Left lung (tissue), 10 donors: ENCODE measurements around the gene MYBPH. TPM values are rescaled to one million over a fixed set of nuclear protein-coding genes. Genes with fewer than 3 reads are reported as not detected.

Source experiments
- ATAC-seq: fragments of 200-7000 bp; cut with Tn5 transposase; one replicate; pipeline ENCODE4 v1.9.1; 2020; ENCODE audit warnings: moderate library complexity
- DNase-seq, 4 donors: peaks; one replicate each; pipeline ENCODE4 v3.0.0-alpha.2; 2013 to 2020
- H3K27ac ChIP-seq, 2 donors: fragments of 200-600 bp; sonication (generic) in 1 of 2; one replicate each; pipeline versions ENCODE4 v1.5.0 to v1.8.0; 2020 to 2021
- H3K27me3 ChIP-seq, 2 donors: fragments of 200-600 bp; sonication (generic) in 1 of 2; one replicate each; pipeline versions ENCODE4 v1.5.0 to v1.8.0; 2020 to 2021
- H3K36me3 ChIP-seq, 2 donors: fragments of 200-600 bp; sonication (generic) in 1 of 2; one replicate each; pipeline versions ENCODE4 v1.5.0 to v1.8.0; 2020 to 2021
- H3K4me1 ChIP-seq, 2 donors: fragments of 200-600 bp; one replicate each; pipeline ENCODE4 v1.8.0; 2021
- H3K4me3 ChIP-seq, 2 donors: fragments of 200-600 bp; sonication (generic) in 1 of 2; one replicate each; pipeline versions ENCODE4 v1.5.0 to v1.8.0; 2020 to 2021; ENCODE audit warnings: mild to moderate bottlenecking in 1 of 2
- H3K9me3 ChIP-seq, 2 donors: fragments of 200-600 bp; sonication (generic) in 1 of 2; one replicate each; pipeline versions ENCODE4 v1.5.0 to v1.8.0; 2020 to 2021
- intact Hi-C, 2 donors: fragments of 100-400 bp; cut with DNase I; formaldehyde crosslinking; loops; one replicate each; pipeline versions ENCODE4 v1.11.2 to v1.14.2; 2022
- polyA plus RNA-seq, 6 donors: library from polyadenylated mRNA; unstranded; fragments of 120-200 nt; gene quantifications; one replicate each; pipeline ENCODE4 v1.2.1, GENCODE V29; 2013; ENCODE audit not compliant: insufficient read length in 6 of 6
- total RNA-seq, 2 donors: library from RNA; stranded (reverse); fragmentation: NEBNext Ultra II Directional; extraction: Animal tissue kit (Norgen Biotek cat#: 25700); gene quantifications; one replicate each; pipeline ENCODE4 v1.2.1, GENCODE V29; 2021
- TF ChIP-seq, protein P1 (sequence below), 2 donors: fragments of 200-600 bp; sonication (generic) in 1 of 2; IDR thresholded peaks; one replicate each; pipeline versions ENCODE4 v1.5.0 to v1.8.0; 2021; ENCODE audit warnings: antibody characterized with exemption in 2 of 2
- donor health status: DM: no; HTN: yes; CAD: no.
- donor health status: DM: no; HTN: no; CAD: no.

The MYBPH gene
- total and polyA plus RNA-seq, 8 donors, result 0.07 to 1.3 (median 0.34) TPM; not detected in 4

DNA sequence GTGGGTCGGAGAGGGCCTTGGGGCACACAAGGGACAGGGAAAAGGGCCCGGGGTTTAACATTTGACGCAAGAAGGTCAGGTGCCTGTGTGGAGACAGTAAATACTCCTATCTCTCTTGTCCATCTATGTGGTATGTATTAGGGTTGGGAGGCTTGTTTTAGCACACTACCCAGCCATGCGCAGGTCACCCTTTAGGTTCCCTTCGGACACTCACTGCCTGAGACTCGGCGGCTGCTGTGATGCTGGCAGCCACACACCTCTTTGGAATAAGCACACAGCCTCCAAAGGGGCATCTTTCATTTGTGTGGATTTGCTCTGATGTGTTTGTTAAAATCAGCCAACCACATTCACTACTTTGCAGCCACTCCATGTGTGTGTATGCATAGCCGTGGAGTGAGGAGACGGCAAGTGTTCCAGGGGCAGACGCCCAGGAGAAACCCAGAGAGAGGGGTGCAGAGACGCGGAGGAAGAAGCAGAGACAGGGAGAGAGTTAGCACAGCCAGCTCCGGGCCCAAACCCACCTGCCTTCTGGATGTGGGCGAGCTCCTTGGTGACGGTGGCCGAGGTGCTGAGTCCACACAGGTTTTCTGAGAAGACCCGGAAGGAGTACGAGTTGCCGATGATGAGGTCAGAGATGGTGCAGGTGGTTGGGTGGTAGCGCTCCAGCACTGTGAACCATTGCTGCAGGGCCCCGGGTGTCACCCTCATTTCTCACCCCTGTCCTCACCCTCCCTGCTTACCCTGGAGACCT lies 5.7 kb downstream of the MYBPH start:
- Histone ChIP-seq H3K4me3 (no peak overlapping the region), H3K4me1 (peaks cover 0 to 7% of the 10 kb centered on the region in 2 donors), H3K27me3 (no peaks in the 10 kb centered on the region), H3K36me3 (no peaks in the 10 kb centered on the region), H3K27ac (no peak overlapping the region), H3K9me3 (no peaks in the 10 kb centered on the region)
- TF ChIP-seq, protein P1, sequence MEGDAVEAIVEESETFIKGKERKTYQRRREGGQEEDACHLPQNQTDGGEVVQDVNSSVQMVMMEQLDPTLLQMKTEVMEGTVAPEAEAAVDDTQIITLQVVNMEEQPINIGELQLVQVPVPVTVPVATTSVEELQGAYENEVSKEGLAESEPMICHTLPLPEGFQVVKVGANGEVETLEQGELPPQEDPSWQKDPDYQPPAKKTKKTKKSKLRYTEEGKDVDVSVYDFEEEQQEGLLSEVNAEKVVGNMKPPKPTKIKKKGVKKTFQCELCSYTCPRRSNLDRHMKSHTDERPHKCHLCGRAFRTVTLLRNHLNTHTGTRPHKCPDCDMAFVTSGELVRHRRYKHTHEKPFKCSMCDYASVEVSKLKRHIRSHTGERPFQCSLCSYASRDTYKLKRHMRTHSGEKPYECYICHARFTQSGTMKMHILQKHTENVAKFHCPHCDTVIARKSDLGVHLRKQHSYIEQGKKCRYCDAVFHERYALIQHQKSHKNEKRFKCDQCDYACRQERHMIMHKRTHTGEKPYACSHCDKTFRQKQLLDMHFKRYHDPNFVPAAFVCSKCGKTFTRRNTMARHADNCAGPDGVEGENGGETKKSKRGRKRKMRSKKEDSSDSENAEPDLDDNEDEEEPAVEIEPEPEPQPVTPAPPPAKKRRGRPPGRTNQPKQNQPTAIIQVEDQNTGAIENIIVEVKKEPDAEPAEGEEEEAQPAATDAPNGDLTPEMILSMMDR (IDR thresholded peaks at IDR 0.05), result no peak
- DNase-seq, result no peak
- no peak for ATAC-seq
- intact Hi-C loops, result no loop called here

DNA sequence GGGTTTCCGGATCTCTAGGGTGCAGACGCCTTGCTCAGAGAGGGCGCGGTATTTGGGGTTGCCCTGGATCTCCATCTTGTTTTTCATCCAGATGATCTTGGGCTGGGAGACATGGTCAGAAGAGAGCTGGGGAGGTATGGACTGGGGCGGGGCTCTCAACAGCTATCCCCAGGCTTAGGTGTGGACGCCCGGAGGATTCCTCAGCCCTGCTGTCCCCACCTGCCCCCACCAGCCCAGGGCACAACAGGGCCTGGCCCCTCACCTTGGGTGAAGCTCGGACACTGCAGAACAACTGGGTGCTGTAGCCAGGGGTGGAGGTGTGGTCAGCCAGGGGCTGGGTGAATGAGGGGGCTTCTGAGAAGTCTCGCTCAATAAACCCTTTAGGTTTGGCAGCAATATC lies 6.6 kb downstream of the MYBPH start:
- intact Hi-C loops, result no loop called here
- no peak for ATAC-seq
- no peak overlapping the region for H3K27ac ChIP-seq

DNA sequence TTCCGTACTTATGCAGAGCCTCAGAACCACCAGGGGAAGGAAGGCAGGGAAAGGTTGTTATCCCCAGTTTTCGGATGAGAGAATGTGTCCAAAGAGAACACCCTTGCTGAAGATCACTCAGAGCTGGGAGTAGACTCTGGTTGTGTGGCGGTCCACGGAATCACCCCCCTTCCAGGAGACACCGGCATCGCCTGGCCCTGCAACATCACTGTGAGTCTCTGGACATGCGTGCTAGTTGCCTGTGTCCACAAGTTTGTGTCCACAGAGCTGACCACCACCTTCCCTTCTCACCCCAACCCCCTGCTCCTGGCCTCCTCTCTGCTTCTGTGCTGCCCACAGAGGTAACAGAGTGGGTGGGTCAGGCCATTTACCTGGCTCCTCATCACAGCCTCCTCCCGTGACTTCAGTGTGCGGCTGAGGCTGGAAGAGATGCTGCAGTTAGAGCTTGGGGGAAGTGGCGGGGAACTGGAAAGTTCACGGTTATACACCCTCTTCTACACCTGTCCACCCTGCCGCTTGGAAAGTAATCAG lies 7.3 kb downstream of the MYBPH start:
- TF ChIP-seq, protein P1 (IDR thresholded peaks at IDR 0.05), result no peak
- Histone ChIP-seq H3K36me3 (no peaks in the 10 kb centered on the region), H3K4me3 (no peak overlapping the region), H3K27ac (no peak overlapping the region), H3K4me1 (peaks cover 0 to 6% of the 10 kb centered on the region in 2 donors), H3K9me3 (no peaks in the 10 kb centered on the region), H3K27me3 (no peaks in the 10 kb centered on the region)
- no peak for ATAC-seq
- DNase-seq, result no peak
- intact Hi-C loops, result no loop called here

More for the DNA sequence above, 6.6 kb downstream of the MYBPH start:
- TF ChIP-seq, protein P1 (IDR thresholded peaks at IDR 0.05), result no peak
- Histone ChIP-seq H3K9me3 (no peaks in the 10 kb centered on the region), H3K36me3 (no peaks in the 10 kb centered on the region), H3K27me3 (no peaks in the 10 kb centered on the region), H3K4me3 (no peak overlapping the region), H3K4me1 (peaks cover 0 to 6% of the 10 kb centered on the region in 2 donors)
- DNase-seq, result no peak

DNA sequence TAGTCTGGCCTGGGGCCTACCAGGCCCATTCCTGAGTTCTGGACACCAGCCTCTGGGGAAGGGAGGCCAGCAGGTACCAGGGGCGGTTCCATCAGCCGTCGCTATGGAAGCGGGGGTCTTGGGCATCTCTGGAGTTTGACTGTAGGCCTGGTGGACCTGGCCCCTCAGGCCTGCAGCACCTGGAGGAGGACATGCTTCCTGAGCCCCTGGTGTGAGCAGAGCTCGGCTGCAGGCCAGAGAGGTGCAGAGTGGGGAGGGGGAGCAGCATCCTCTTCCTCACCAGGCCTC lies 7.8 kb downstream of the MYBPH start:
- H3K36me3 ChIP-seq, result no peaks in the 10 kb centered on the region
- no peaks in the 10 kb centered on the region for H3K9me3 ChIP-seq
- H3K27me3 ChIP-seq, result no peaks in the 10 kb centered on the region
- ATAC-seq, result no peak
- peaks cover 0 to 6% of the 10 kb centered on the region in 2 donors for H3K4me1 ChIP-seq
- TF ChIP-seq, protein P1 (IDR thresholded peaks at IDR 0.05), result no peak
- H3K4me3 ChIP-seq, result no peak overlapping the region
- intact Hi-C loops, result no loop called here
- H3K27ac ChIP-seq, result no peak overlapping the region
- DNase-seq, result no peak

DNA sequence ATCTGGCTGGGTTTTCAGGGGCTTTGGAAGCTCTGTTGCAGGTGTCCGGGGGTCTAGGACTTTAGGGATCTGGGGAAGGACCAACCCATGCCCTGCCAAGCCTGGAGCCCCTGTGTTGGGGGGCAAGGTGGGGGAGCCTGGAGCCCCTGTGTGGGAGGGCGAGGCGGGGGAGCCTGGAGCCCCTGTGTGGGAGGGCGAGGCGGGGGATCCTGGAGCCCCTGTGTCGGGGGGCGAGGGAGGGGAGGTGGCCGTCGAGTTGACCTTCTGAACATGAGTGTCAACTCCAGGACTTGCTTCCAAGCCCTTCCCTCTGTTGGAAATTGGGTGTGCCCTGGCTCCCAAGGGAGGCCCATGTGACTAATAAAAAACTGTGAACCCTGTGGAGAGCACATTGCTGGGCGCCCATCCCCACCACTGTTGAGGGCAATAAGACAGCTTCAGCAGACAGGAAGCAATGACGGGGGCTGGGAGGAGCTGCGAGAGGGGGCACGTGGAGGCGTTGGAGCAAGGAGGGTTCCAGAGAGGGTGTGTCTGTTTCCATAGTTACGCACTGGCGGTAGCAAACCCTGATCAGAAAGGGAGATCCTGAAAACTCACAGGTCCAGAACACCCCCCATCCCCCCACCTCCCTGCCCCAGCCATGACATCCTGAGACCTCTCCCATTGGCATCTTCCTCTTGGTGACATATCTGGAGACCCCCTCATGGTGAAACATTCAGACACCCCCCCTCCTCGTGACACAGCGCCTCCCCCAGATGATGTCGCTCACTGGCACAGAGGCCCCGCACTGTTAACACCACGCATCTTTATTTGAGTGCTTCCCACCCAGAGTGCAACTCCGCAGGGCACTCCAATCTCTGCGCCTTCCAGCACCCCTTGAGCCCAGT lies 8.4 kb downstream of the MYBPH start:
- no peaks in the 10 kb centered on the region for H3K9me3 ChIP-seq
- ATAC-seq (no peak), DNase-seq (no peak)
- TF ChIP-seq, protein P1 (IDR thresholded peaks at IDR 0.05), result no peak
- no peak overlapping the region for H3K27ac ChIP-seq
- peaks cover 0 to 4% of the 10 kb centered on the region in 2 donors for H3K27me3 ChIP-seq
- H3K36me3 ChIP-seq, result no peaks in the 10 kb centered on the region
- intact Hi-C loops, result no loop called here
- no peaks in the 10 kb centered on the region for H3K4me1 ChIP-seq
- no peak overlapping the region for H3K4me3 ChIP-seq
